GM19239 (cell line): ENCODE data around the gene NFKBIE.

Experiments used
- DNase-seq: peaks from one replicate; pipeline ENCODE4 v3.0.0; 2011; ENCODE audit warnings: low spot score; ENCODE audit not compliant: insufficient read length
- FAIRE-seq: peaks from 2 replicates; lab custom pipeline; 2011; peaks lifted over from hg19 to GRCh38; lab: Jason Lieb, UNC

Gene NFKBIE

GRCh38 chr6:44275271-44275748 lies 10.0 kb upstream of the NFKBIE start:
- no peak for DNase-seq
- FAIRE-seq = no peak

GRCh38 chr6:44273617-44274016 lies 8.3 kb upstream of the NFKBIE start:
- FAIRE-seq = no peak
- no peak for DNase-seq

GRCh38 chr6:44272999-44273566 lies 7.7 kb upstream of the NFKBIE start:
- DNase-seq (no peak), FAIRE-seq (no peak)

GRCh38 chr6:44272529-44272928 lies 7.2 kb upstream of the NFKBIE start:
- no peak for DNase-seq
- FAIRE-seq = no peak

- no peak for DNase-seq
These were observed 6.6 kb upstream of the NFKBIE start for GRCh38 chr6:44271914-44272313.

GRCh38 chr6:44271406-44271723 lies 6.0 kb upstream of the NFKBIE start:
- FAIRE-seq (no peak), DNase-seq (no peak)

More at GRCh38 chr6:44271914-44272313, 6.6 kb upstream of the NFKBIE start:
- no peak for FAIRE-seq

- FAIRE-seq (no peak), DNase-seq (no peak)
These were observed 5.4 kb upstream of the NFKBIE start for GRCh38 chr6:44270526-44271405.

GRCh38 chr6:44269921-44270525 lies 4.7 kb upstream of the NFKBIE start, which contains the start of gene TMEM151B:
TMEM151B (plus strand) TSS chr6:44270450; CDS start chr6:44270743, 293 bp downstream.
- FAIRE-seq (no peak), DNase-seq (no peak)

GRCh38 chr6:44269178-44269920 lies 4.0 kb upstream of the NFKBIE start:
- FAIRE-seq (no peak), DNase-seq (no peak)

- DNase-seq (no peak), FAIRE-seq (peak; percentile 91)
These were observed 2.8 kb upstream of the NFKBIE start for GRCh38 chr6:44268095-44268628.

GRCh38 chr6:44267252-44267651 lies 1.9 kb upstream of the NFKBIE start:
- DNase-seq (no peak), FAIRE-seq (no peak)

GRCh38 chr6:44266347-44266746 lies 996 bp upstream of the NFKBIE start:
- peak; percentile 92 for FAIRE-seq

GRCh38 chr6:44265722-44266233 lies 427 bp upstream of the NFKBIE start:
- DNase-seq (no peak), FAIRE-seq (no peak)

More at GRCh38 chr6:44266347-44266746, 996 bp upstream of the NFKBIE start:
- peak; percentile 81 for DNase-seq

- no peak for DNase-seq
These were observed 971 bp downstream of the NFKBIE start for GRCh38 chr6:44264154-44265006.

GRCh38 chr6:44263354-44264100 lies 1.8 kb downstream of the NFKBIE start:
- FAIRE-seq = no peak
- DNase-seq = no peak

More at GRCh38 chr6:44264154-44265006, 971 bp downstream of the NFKBIE start:
- FAIRE-seq = peak; percentile 90

- DNase-seq (no peak), FAIRE-seq (peak; percentile 74)
These were observed 2.6 kb downstream of the NFKBIE start for GRCh38 chr6:44262467-44263353.

GRCh38 chr6:44261581-44261980 lies 3.8 kb downstream of the NFKBIE start:
- FAIRE-seq (no peak), DNase-seq (no peak)
